Measurements from ENCODE around the gene FHDC1.

The FHDC1 gene

GRCh38 chr4:152956147-152956546, 20.0 kb downstream of the FHDC1 start:
- Histone ChIP-seq H3K36me3 (replicated peaks) (no peaks in the 10 kb centered on the region), H3K9me3 (no peaks in the 10 kb centered on the region), H3K27me3 (ENCODE audit: low read depth) (no peaks in the 10 kb centered on the region), H3K4me3 (no peak overlapping the region), H3K4me1 (peaks cover 6% of the 10 kb centered on the region; the same call in 1 of the 2 replicates)
- in situ Hi-C loops (cut with MboI; ENCODE audit: low sequenced_read_pairs), result no loop called here
- DNase-seq (ENCODE audit: low spot score in 2 of 2), result no peak

DNA sequence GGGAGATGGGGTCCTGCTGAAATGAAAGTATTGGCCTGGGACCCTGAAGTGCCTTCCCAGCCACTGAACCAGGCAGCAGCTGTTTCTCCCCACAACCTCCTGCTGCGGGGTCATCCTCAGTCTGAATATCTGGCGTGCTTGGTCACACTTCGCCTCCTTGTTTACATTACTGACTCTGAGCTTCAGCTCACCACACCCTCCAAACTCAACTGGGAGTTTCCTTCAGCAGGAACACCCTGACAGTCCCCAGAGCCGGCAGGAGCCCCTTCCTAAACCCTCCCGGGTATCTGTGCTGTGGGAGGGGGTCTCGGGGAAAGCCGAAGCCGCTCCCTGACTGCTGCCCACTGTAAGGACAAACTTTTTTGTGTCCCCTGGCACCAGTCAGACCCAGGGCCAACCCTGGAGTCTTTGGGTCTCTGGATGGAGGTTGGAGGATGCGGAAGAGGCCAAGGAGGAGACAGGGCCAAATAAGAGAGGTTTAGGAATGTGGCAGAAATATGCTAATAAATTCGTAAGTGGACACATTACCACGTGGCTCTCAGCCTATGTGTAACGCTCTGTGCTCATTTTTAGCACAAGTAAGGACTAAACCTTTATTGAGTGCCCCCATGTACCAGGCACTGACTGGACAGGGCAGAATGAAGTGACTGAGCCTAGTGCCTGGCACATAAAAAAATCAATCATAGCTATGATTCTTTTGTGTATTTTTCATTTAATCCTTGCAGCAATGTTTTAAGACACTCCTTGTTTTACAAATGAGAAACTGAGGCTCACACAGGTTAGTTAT, 20.7 kb downstream of the FHDC1 start:
- Histone ChIP-seq H3K27me3 (ENCODE audit: low read depth) (no peaks in the 10 kb centered on the region), H3K36me3 (replicated peaks) (no peaks in the 10 kb centered on the region), H3K9me3 (no peaks in the 10 kb centered on the region), H3K4me1 (peaks cover 6% of the 10 kb centered on the region; the same call in 1 of the 2 replicates), H3K4me3 (no peak overlapping the region)
- in situ Hi-C loops (cut with MboI; ENCODE audit: low sequenced_read_pairs), result no loop called here
- DNase-seq (ENCODE audit: low spot score in 2 of 2), result no peak

DNA sequence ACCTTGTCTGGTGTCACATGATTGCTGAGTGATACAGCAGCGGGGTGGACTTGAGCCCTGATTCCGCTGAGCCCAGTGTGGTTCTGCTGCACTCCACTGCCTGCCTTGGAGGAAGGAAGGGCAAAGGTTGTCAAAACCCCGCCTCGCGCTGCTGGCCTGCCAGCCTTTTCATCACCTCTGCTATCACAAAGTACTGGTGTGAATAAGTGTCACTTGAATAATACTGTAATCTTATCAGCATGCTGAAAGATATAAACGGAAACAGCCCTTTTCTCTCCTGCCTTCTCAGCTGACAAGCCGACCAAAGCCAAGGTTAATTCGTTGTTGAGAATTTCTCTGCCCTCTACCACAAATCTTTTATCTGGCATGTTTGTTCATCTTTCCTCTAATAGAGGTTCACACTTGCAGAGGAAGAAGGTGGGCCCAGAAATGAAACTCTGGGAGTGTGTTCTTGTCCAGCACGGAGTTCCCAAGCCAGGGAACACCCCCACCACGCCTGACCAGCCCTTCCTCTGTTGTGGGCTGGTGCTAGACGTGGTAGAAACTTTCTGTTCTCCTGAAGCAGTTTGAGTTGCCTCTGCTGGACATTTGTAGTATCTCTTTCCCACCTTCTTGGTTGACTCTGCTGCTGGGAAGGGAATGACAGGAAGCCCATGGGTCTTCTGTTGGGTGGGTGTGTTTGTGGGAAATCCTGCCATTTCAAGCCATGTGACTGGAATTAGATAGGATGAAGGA, 21.5 kb downstream of the FHDC1 start:
- H3K36me3 ChIP-seq (replicated peaks), result no peaks in the 10 kb centered on the region

DNA sequence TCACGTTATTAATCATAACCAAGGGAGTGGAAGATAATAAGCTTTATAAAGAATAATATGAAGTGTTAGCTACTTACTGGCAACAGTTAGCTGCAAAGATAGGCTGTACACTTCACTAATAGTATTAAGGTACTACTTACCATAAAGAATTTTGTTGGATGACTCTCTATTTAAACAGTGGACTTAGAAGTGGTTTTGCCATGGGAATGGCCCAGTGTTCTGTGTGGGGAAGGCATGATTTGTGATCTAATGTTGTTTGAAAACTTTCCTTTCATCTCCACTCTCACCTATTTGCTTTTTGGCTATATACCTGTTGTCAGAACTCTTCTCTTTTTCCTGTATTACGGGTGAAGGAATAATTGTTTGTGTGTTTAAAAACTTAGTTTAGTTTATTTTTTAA, 23.0 kb downstream of the FHDC1 start:
- Histone ChIP-seq H3K9me3 (no peaks in the 10 kb centered on the region), H3K27me3 (ENCODE audit: low read depth) (no peaks in the 10 kb centered on the region), H3K4me1 (peaks cover 6% of the 10 kb centered on the region; the same call in 1 of the 2 replicates), H3K36me3 (replicated peaks) (no peaks in the 10 kb centered on the region), H3K4me3 (no peak overlapping the region)
- in situ Hi-C loops (cut with MboI; ENCODE audit: low sequenced_read_pairs), result no loop called here
- DNase-seq (ENCODE audit: low spot score in 2 of 2), result no peak

More for the DNA sequence above, 21.5 kb downstream of the FHDC1 start:
- H3K9me3 ChIP-seq, result no peaks in the 10 kb centered on the region
- no peak overlapping the region for H3K4me3 ChIP-seq
- DNase-seq (ENCODE audit: low spot score in 2 of 2), result no peak
- H3K4me1 ChIP-seq, result peaks cover 6% of the 10 kb centered on the region; the same call in 1 of the 2 replicates
- H3K27me3 ChIP-seq (ENCODE audit: low read depth), result no peaks in the 10 kb centered on the region
- in situ Hi-C loops (cut with MboI; ENCODE audit: low sequenced_read_pairs), result no loop called here

GRCh38 chr4:152960082-152960481, 24.0 kb downstream of the FHDC1 start:
- Histone ChIP-seq H3K36me3 (replicated peaks) (no peaks in the 10 kb centered on the region), H3K27me3 (ENCODE audit: low read depth) (no peaks in the 10 kb centered on the region), H3K4me1 (peaks cover 6% of the 10 kb centered on the region; the same call in 1 of the 2 replicates), H3K4me3 (no peak overlapping the region), H3K9me3 (no peaks in the 10 kb centered on the region)
- DNase-seq (ENCODE audit: low spot score in 2 of 2), result no peak
- in situ Hi-C loops (cut with MboI; ENCODE audit: low sequenced_read_pairs), result no loop called here

- DNase-seq (ENCODE audit: low spot score in 2 of 2), result no peak
- H3K36me3 ChIP-seq (replicated peaks), result no peaks in the 10 kb centered on the region
These were observed 25.1 kb downstream of the FHDC1 start for GRCh38 chr4:152961014-152961772.

DNA sequence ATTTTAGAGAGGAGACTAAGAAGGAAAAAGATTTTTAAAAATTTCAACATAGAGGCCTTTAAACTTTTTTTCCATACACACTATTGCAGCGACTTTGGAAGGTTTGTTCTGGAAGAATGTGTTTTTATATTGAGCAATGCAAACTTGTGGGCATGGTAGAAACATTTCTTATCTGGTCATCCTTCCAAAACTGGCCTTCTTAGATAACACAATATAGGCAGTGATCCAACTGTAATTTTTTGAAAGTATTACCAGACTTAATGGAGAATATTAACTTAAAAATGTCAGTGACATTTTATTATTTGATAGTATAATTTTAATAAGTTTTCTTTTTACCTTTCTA, 25.6 kb downstream of the FHDC1 start:
- H3K27me3 ChIP-seq (ENCODE audit: low read depth), result no peaks in the 10 kb centered on the region
- H3K4me1 ChIP-seq, result peaks cover 6% of the 10 kb centered on the region; the same call in 1 of the 2 replicates
- in situ Hi-C loops (cut with MboI; ENCODE audit: low sequenced_read_pairs), result no loop called here
- H3K4me3 ChIP-seq, result no peak overlapping the region
- DNase-seq (ENCODE audit: low spot score in 2 of 2), result no peak
- H3K36me3 ChIP-seq (replicated peaks), result no peaks in the 10 kb centered on the region
- no peaks in the 10 kb centered on the region for H3K9me3 ChIP-seq

More at GRCh38 chr4:152961014-152961772, 25.1 kb downstream of the FHDC1 start:
- Histone ChIP-seq H3K27me3 (ENCODE audit: low read depth) (no peaks in the 10 kb centered on the region), H3K4me1 (peaks cover 6% of the 10 kb centered on the region; the same call in 1 of the 2 replicates), H3K9me3 (no peaks in the 10 kb centered on the region), H3K4me3 (no peak overlapping the region)
- in situ Hi-C loops (cut with MboI; ENCODE audit: low sequenced_read_pairs), result no loop called here

DNA sequence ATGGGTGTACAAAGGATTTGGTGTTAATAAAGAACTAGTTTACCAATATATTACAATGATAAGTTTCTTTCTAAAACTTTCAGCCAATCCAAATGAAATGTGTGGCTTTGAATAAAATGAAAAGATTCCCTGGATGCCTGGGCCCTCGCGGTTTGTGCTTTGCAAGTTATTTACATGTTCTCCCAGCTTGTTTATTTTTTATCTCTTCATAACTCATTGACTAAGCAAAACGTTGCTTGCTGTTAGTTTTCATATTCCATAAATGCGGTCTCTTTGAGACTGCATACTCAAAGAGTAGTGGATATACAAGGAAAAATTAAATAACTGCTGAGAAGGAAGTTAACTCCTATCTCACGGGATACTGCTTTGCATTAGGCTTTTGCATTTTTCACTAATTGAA, 26.0 kb downstream of the FHDC1 start:
- no peaks in the 10 kb centered on the region for H3K9me3 ChIP-seq

DNA sequence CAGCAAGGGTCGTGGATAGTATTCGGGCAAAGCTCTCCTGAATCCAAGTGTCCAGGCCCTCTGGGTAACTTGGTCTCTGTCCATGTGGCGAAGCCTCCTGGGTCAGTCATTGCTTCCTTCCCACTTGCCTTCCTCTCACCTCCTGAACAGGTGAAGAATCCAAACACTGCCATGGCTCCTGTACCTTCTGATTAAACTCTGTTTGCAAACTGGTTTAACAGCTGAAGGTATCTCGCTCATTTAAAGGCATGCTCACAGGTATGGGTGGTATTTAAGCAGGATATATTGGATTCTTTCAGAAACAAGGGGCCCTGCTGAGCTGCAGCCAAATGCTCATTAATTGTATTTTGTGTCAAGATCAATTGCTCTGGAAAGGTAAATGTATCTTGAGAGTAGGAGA, 28.2 kb downstream of the FHDC1 start:
- in situ Hi-C loops (cut with MboI; ENCODE audit: low sequenced_read_pairs), result no loop called here

More for the DNA sequence above, 26.0 kb downstream of the FHDC1 start:
- Histone ChIP-seq H3K4me3 (no peak overlapping the region), H3K36me3 (replicated peaks) (no peaks in the 10 kb centered on the region), H3K27me3 (ENCODE audit: low read depth) (no peaks in the 10 kb centered on the region), H3K4me1 (peaks cover 6% of the 10 kb centered on the region; the same call in 1 of the 2 replicates)
- DNase-seq (ENCODE audit: low spot score in 2 of 2), result no peak
- in situ Hi-C loops (cut with MboI; ENCODE audit: low sequenced_read_pairs), result no loop called here

DNA sequence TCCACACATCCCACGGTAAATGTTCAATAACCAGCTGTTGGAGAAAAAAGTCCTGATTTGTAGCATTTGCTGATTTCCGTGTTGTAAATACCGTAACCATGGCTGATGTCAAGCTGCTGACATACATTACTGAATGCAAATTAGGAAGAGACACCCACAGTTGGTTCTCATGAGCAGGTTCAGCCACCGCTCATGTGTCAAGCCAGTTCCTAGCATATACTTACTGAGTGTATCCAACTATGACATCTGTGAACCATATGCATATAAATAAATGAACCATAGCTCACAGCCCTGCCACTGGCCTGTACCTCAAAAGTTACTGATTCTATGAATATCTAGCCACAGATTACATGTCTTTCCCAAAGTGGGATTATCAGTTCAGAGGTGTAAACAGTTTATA, 29.5 kb downstream of the FHDC1 start:
- Histone ChIP-seq H3K27me3 (ENCODE audit: low read depth) (no peaks in the 10 kb centered on the region), H3K36me3 (replicated peaks) (no peaks in the 10 kb centered on the region), H3K9me3 (no peaks in the 10 kb centered on the region), H3K4me3 (no peak overlapping the region), H3K4me1 (peaks cover 4% of the 10 kb centered on the region; the same call in 1 of the 2 replicates)
- no peak for DNase-seq (ENCODE audit: low spot score in 2 of 2)
- in situ Hi-C loops (cut with MboI; ENCODE audit: low sequenced_read_pairs), result no loop called here

More for the DNA sequence above, 28.2 kb downstream of the FHDC1 start:
- DNase-seq (ENCODE audit: low spot score in 2 of 2), result no peak
- Histone ChIP-seq H3K27me3 (ENCODE audit: low read depth) (no peaks in the 10 kb centered on the region), H3K4me3 (no peak overlapping the region), H3K9me3 (no peaks in the 10 kb centered on the region), H3K4me1 (no peaks in the 10 kb centered on the region), H3K36me3 (replicated peaks) (no peaks in the 10 kb centered on the region)

- in situ Hi-C loops (cut with MboI; ENCODE audit: low sequenced_read_pairs), result no loop called here
- no peak overlapping the region for H3K4me3 ChIP-seq
- no peaks in the 10 kb centered on the region for H3K27me3 ChIP-seq (ENCODE audit: low read depth)
- no peaks in the 10 kb centered on the region for H3K36me3 ChIP-seq (replicated peaks)
- peaks cover 7% of the 10 kb centered on the region; the same call in 1 of the 2 replicates for H3K4me1 ChIP-seq
- DNase-seq (ENCODE audit: low spot score in 2 of 2), result no peak
- H3K9me3 ChIP-seq, result no peaks in the 10 kb centered on the region
These were observed 31.8 kb downstream of the FHDC1 start for GRCh38 chr4:152967907-152968306.

GRCh38 chr4:152968806-152969394, 32.8 kb downstream of the FHDC1 start:
- no peaks in the 10 kb centered on the region for H3K9me3 ChIP-seq
- in situ Hi-C loops (cut with MboI; ENCODE audit: low sequenced_read_pairs), result no loop called here
- H3K4me1 ChIP-seq, result peaks cover 7% of the 10 kb centered on the region; the same call in 1 of the 2 replicates
- H3K27me3 ChIP-seq (ENCODE audit: low read depth), result no peaks in the 10 kb centered on the region
- H3K36me3 ChIP-seq (replicated peaks), result no peaks in the 10 kb centered on the region
- DNase-seq (ENCODE audit: low spot score in 2 of 2), result no peak
- H3K4me3 ChIP-seq, result no peak overlapping the region

- H3K4me1 ChIP-seq, result peaks cover 7% of the 10 kb centered on the region; the same call in 1 of the 2 replicates
- peak; percentile 38 to 40 for DNase-seq (ENCODE audit: low spot score in 2 of 2)
- no peaks in the 10 kb centered on the region for H3K27me3 ChIP-seq (ENCODE audit: low read depth)
- no peak overlapping the region for H3K4me3 ChIP-seq
- H3K36me3 ChIP-seq (replicated peaks), result no peaks in the 10 kb centered on the region
- in situ Hi-C loops (cut with MboI; ENCODE audit: low sequenced_read_pairs), result no loop called here
- no peaks in the 10 kb centered on the region for H3K9me3 ChIP-seq
These were observed 34.1 kb downstream of the FHDC1 start for GRCh38 chr4:152970102-152970820.
